Stomach (tissue), 4 donors: Measurements from ENCODE around the gene AGBL4.

Experiments used
- CTCF ChIP-seq, 7 experiments: fragments of 450-650 bp in 4 of 7; fragments of 200-600 bp in 3 of 7; sonication (generic) in 3 of 7; IDR thresholded peaks; one replicate each; pipeline ENCODE4 v1.5.1; 2016 to 2019; ENCODE audit warnings: antibody characterized with exemption in 7 of 7, control low read depth in 2 of 7, mild to moderate bottlenecking in 1 of 7
- EP300 ChIP-seq: sonication (generic); formaldehyde crosslinking; IDR thresholded peaks from one replicate; pipeline ENCODE4 v1.6.1; 2017; ENCODE audit warnings: antibody characterized with exemption

GRCh38 chr1:48777219-48777895 is 1246.4 kb downstream of the AGBL4 start:
- TF ChIP-seq CTCF (IDR thresholded peaks at IDR 0.05) = no peak
- TF ChIP-seq EP300 = no peak
